GM12878 (cell line): Measurements from ENCODE around the gene MAN2A2. TPM values are rescaled to one million over a fixed set of nuclear protein-coding genes. Genes with fewer than 3 reads are reported as not detected.

Experiments used
- ATAC-seq: fragments of 200-7000 bp; cut with Tn5 transposase; 3 replicates; pipeline ENCODE4 v1.9.1; 2020; ENCODE audit warnings: mild to moderate bottlenecking, moderate library complexity
- BruUV-seq: library from RNA; stranded (reverse); fragments of 400-500 nt; replicated peaks from 2 replicates; lab custom pipeline; 2021; lab: Mats Ljungman, UMichigan
- CTCF ChIA-PET: fragments of 300-600 bp; sonication (Branson Sonifier 250); formaldehyde crosslinking; extraction: SDS; loops from one replicate; lab custom pipeline; 2021; ENCODE audit warnings: inconsistent platforms; lab: Yijun Ruan, JAX
- POLR2A ChIA-PET: fragments of 350-600 bp; formaldehyde crosslinking; extraction: SDS; loops from one replicate; lab custom pipeline; 2021; ENCODE audit warnings: inconsistent platforms; lab: Charles Lee
- RAD21 ChIA-PET: fragments of 300-600 bp; sonication (Branson Sonifier 250); formaldehyde crosslinking; loops from one replicate; lab custom pipeline; 2023; ENCODE audit warnings: antibody characterized with exemption; ENCODE audit not compliant: unreplicated experiment; lab: Charles Lee
- SMC1A ChIA-PET: fragments of 300-600 bp; sonication (Branson Sonifier 250); formaldehyde crosslinking; loops from one replicate; lab custom pipeline; 2023; ENCODE audit not compliant: unreplicated experiment, uncharacterized antibody; lab: Charles Lee
- DNase-seq: peaks from one replicate; pipeline ENCODE4 v3.0.0-alpha.2; 2011; ENCODE audit warnings: low read depth, low spot score
- FAIRE-seq: peaks from 3 replicates; lab custom pipeline; 2011; peaks lifted over from hg19 to GRCh38; lab: Jason Lieb, UNC
- H2AFZ ChIP-seq: 2 replicates; pipeline ENCODE4 v1.6.0; 2011; ENCODE audit warnings: low read depth, low read length, control low read depth; ENCODE audit not compliant: control insufficient read depth
- H3K27ac ChIP-seq: 2 replicates; pipeline ENCODE4 v1.5.1; 2011; ENCODE audit warnings: control low read depth; ENCODE audit not compliant: control insufficient read depth, insufficient read depth
- H3K27me3 ChIP-seq, 2 experiments: replicated peaks in 1 of 2; 2 replicates each; pipeline versions ENCODE4 v1.6.0 to v1.6.1; 2011; ENCODE audit warnings: low read length in 1 of 2; ENCODE audit not compliant: control insufficient read depth in 2 of 2, insufficient read depth in 2 of 2
- H3K36me3 ChIP-seq, 2 experiments: 2 replicates each; pipeline ENCODE4 v1.5.1; 2011; ENCODE audit warnings: low read length in 1 of 2; ENCODE audit not compliant: control insufficient read depth in 2 of 2, insufficient read depth in 2 of 2
- H3K4me1 ChIP-seq: 2 replicates; pipeline ENCODE4 v1.6.1; 2011; ENCODE audit warnings: mild to moderate bottlenecking, low read length, moderate library complexity, mixed read lengths; ENCODE audit not compliant: control insufficient read depth, insufficient read depth
- H3K4me2 ChIP-seq: 2 replicates; pipeline ENCODE4 v1.6.0; 2011; ENCODE audit warnings: control low read depth; ENCODE audit not compliant: control insufficient read depth, insufficient read depth
- H3K4me3 ChIP-seq: fragments of 200-600 bp; sonication (generic); 2 replicates; pipeline ENCODE4 v1.5.1; 2016
- H3K79me2 ChIP-seq: 2 replicates; pipeline ENCODE4 v1.6.0; 2011; ENCODE audit warnings: low read length; ENCODE audit not compliant: control insufficient read depth, insufficient read depth
- H3K9ac ChIP-seq: 2 replicates; pipeline ENCODE4 v1.8.0; 2011; ENCODE audit warnings: low read length, control low read depth, mixed read lengths; ENCODE audit not compliant: control insufficient read depth, insufficient read depth
- H3K9me3 ChIP-seq: replicated peaks from 3 replicates; pipeline ENCODE4 v1.5.1; 2011; ENCODE audit warnings: mild to moderate bottlenecking, low read length; ENCODE audit not compliant: control insufficient read depth, insufficient read depth
- H4K20me1 ChIP-seq: 2 replicates; pipeline ENCODE4 v1.6.0; 2011; ENCODE audit not compliant: control insufficient read depth, insufficient read depth
- HCFC1 ChIP-seq: fragments of 150-350 bp; IDR thresholded peaks from 2 replicates; pipeline ENCODE4 v1.6.1; 2014; ENCODE audit warnings: low read length
- MAX ChIP-seq: IDR thresholded peaks from 2 replicates; pipeline ENCODE4 v1.6.1; 2012; ENCODE audit warnings: low read depth, low read length, improper control_type of control experiment
- NR2F1 ChIP-seq: fragments of 450-650 bp; conservative IDR thresholded peaks from 2 replicates; pipeline ENCODE4 v1.6.1; 2017; ENCODE audit warnings: mild to moderate bottlenecking
- RAD21 ChIP-seq: IDR thresholded peaks from 2 replicates; pipeline ENCODE4 v1.6.1; 2011; ENCODE audit warnings: mild to moderate bottlenecking, low read depth, low read length, moderate library complexity; ENCODE audit not compliant: insufficient read depth
- WGBS: methylation state at CpG from one replicate; pipeline ENCODE4 v1.1.6; 2016; ENCODE audit warnings: low lambda C conversion rate; ENCODE audit not compliant: insufficient replicate concordance, insufficient coverage; ENCODE audit errors: missing lambda C conversion rate; 5-methylcytosine and 5-hydroxymethylcytosine counted together
- in situ Hi-C: fragments of 300-500 bp; cut with MboI; formaldehyde crosslinking; loops from 9 replicates; pipeline ENCODE4 v1.14.3; 2018; ENCODE audit warnings: mixed read lengths
- intact Hi-C: fragments of 100-400 bp; cut with micrococcal nuclease; formaldehyde crosslinking; loops from one replicate; pipeline ENCODE4 v1.14.2; 2022; ENCODE audit not compliant: unreplicated experiment
- polyA plus RNA-seq, 11 experiments: library from polyadenylated mRNA; depleted of rRNA in 4 of 11; unstranded in 6 of 11; stranded (reverse) in 5 of 11; fragments of >200 nt; fragmentation: Nextera tagmentation in 4 of 11; fragmentation: Illumina TruSeq in 1 of 11; extraction: Ambion mirVana in 4 of 11; extraction: Trizol in 1 of 11; gene quantifications; 1 replicate in 1 of 11; 2 replicates in 10 of 11; pipeline versions ENCODE4 v1.2.1 to v1.2.3, GENCODE V29; 2011 to 2016; ENCODE audit warnings: inconsistent platforms in 2 of 11, missing spikeins in 2 of 11, low read depth in 1 of 11
- total RNA-seq, 4 experiments: library from RNA; depleted of rRNA in 3 of 4; stranded (reverse); fragments of >200 nt in 3 of 4; fragmentation: Illumina TruSeq in 1 of 4; extraction: Trizol in 1 of 4; gene quantifications; 2 replicates each; pipeline versions ENCODE4 v1.2.1 to v1.2.3, GENCODE V29; 2013 to 2021

The MAN2A2 gene
- total and polyA plus RNA-seq, 10 of the 15 experiments (the other 5 are each of a cell fraction or from before 2014, with no cell fraction given) = 4.2 to 79.4 (median 23.2) TPM

GRCh38 chr15:90931575-90931827, 28.4 kb downstream of the MAN2A2 start:
- ChIA-PET POLR2A (interaction anchor here (0.6 to 7.0 kb wide), 18 partner anchors 9 to 780 kb away, joined by 3 to 113 read pairs (median 5); partner anchors contain the start of genes BLM, MAN2A2 and RCCD1), CTCF (interaction anchor here (0.7 to 18.1 kb wide), 62 partner anchors 8 to 699 kb away, joined by 3 to 480 read pairs (median 4); partner anchors contain the start of genes BLM, FES, MAN2A2 and NGRN), RAD21 (interaction anchor here (0.5 to 7.2 kb wide), 32 partner anchors 8 to 739 kb away, joined by 3 to 193 read pairs (median 4); partner anchors contain the start of genes BLM, FES, MAN2A2 and RCCD1), SMC1A (interaction anchor here (0.9 to 9.2 kb wide), 23 partner anchors 10 to 611 kb away, joined by 3 to 225 read pairs (median 4); partner anchors contain the start of gene MAN2A2)
- BruUV-seq = no TSS peak
- TF ChIP-seq MAX (no peak), HCFC1 (no peak), RAD21 (peak; percentile 54; the same call in 1 of the 2 replicates), NR2F1 (no peak)
- in situ Hi-C loops = no loop called here
- 0% methylated on average over 6 of the region's 6 CpGs for WGBS
- FAIRE-seq = no peak
- Histone ChIP-seq H3K27ac (peak overlapping the region; percentile 85), H4K20me1 (no peaks in the 10 kb centered on the region; the same call in 1 of the 2 replicates), H3K79me2 (peaks cover 31% of the 10 kb centered on the region), H3K9ac (peak overlapping the region; percentile 93), H3K9me3 (no peaks in the 10 kb centered on the region), H3K4me1 (peaks cover 35% of the 10 kb centered on the region), H3K27me3 (no peaks in the 10 kb centered on the region), H3K4me3 (peak overlapping the region; percentile 90), H2AFZ (peak overlapping the region; percentile 98), H3K36me3 (no peaks in the 10 kb centered on the region), H3K4me2 (peak overlapping the region; percentile 87)
- intact Hi-C loops = loop anchor here (5.0 to 10.0 kb wide), 4 partner anchors 77 to 289 kb away; partner anchors contain the start of gene BLM
- no peak for ATAC-seq
- DNase-seq = no peak
